ENCODE measurements around the gene GPR42. TPM values are rescaled to one million over a fixed set of nuclear protein-coding genes. Genes with fewer than 3 reads are reported as not detected.
"Not testable (repeated sequence)": the region's sequence is repeated elsewhere in the genome, so short reads cannot be mapped to it uniquely, and the experiment has no call there.

The GPR42 gene
- total RNA-seq, 2 donors from 2014 or later, result 0.56 TPM; not detected in 1

GRCh38 chr19:35362261-35363000 lies 8.4 kb upstream of the GPR42 start:
- DNase-seq (ENCODE audit: low spot score), result no peak
- Mint-ChIP-seq H3K4me1 (ENCODE audit: low read depth in 2 of 2) (peaks cover 10 to 12% of the 10 kb centered on the region in 2 donors), H3K27ac (peak overlapping the region in 1 of 2 donors; percentile 65), H3K9me3 (no peaks in the 10 kb centered on the region), H3K36me3 (no peaks in the 10 kb centered on the region), H3K27me3 (peaks cover 19 to 20% of the 10 kb centered on the region in 2 donors), H3K4me3 (no peak overlapping the region)
- ATAC-seq, result peak; percentile 17 to 57

- ATAC-seq (no peak), DNase-seq (ENCODE audit: low spot score) (no peak)
- no peaks in the 10 kb centered on the region for H3K36me3 Mint-ChIP-seq
- H3K4me1 Mint-ChIP-seq (ENCODE audit: low read depth in 2 of 2), result peaks cover 3 to 7% of the 10 kb centered on the region in 2 donors
- no peak overlapping the region for H3K4me3 Mint-ChIP-seq
- H3K9me3 Mint-ChIP-seq, result no peaks in the 10 kb centered on the region
- no peak overlapping the region for H3K27ac Mint-ChIP-seq
- peaks cover 12 to 18% of the 10 kb centered on the region in 2 donors for H3K27me3 Mint-ChIP-seq
These were observed 7.8 kb upstream of the GPR42 start for GRCh38 chr19:35363001-35363590.

- DNase-seq (ENCODE audit: low spot score) (no peak), ATAC-seq (no peak)
- H3K36me3 Mint-ChIP-seq, result no peaks in the 10 kb centered on the region
- peaks cover 0 to 4% of the 10 kb centered on the region in 2 donors for H3K4me1 Mint-ChIP-seq (ENCODE audit: low read depth in 2 of 2)
- no peaks in the 10 kb centered on the region for H3K9me3 Mint-ChIP-seq
- H3K27ac Mint-ChIP-seq, result peak overlapping the region in 1 of 2 donors; percentile 53
- no peak overlapping the region for H3K4me3 Mint-ChIP-seq
- H3K27me3 Mint-ChIP-seq, result peaks cover 10 to 16% of the 10 kb centered on the region in 2 donors
These were observed 7.0 kb upstream of the GPR42 start for GRCh38 chr19:35363711-35364425.

- ATAC-seq, result no peak
- H3K9me3 Mint-ChIP-seq, result no peaks in the 10 kb centered on the region
- H3K27me3 Mint-ChIP-seq, result peaks cover 10 to 16% of the 10 kb centered on the region in 2 donors
- no peaks in the 10 kb centered on the region for H3K36me3 Mint-ChIP-seq
- H3K4me3 Mint-ChIP-seq, result no peak overlapping the region
- no peak overlapping the region for H3K27ac Mint-ChIP-seq
- H3K4me1 Mint-ChIP-seq (ENCODE audit: low read depth in 2 of 2), result peaks cover 0 to 4% of the 10 kb centered on the region in 2 donors
- DNase-seq (ENCODE audit: low spot score), result no peak
These were observed 5.6 kb upstream of the GPR42 start for GRCh38 chr19:35365303-35365702.

DNA sequence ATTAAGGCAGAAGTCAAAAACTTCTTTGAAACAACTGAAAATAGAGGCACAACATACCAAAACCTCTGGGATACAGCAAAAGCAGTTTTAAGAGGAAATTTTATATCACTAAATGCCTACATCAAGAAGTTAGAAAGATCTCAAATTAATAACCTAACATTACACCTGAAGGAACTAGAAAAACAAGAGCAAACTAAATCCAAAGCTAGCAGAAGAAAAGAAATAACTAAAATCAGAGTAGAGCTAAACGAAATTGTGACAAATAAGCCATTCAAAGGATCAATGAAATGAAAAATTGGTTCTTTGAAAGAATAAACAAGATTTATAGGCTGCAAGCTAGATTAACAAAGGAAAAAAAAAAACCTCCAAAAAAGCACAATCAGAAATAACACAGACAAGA lies 2.5 kb upstream of the GPR42 start:
- Mint-ChIP-seq H3K36me3 (no peaks in the 10 kb centered on the region), H3K27me3 (peaks cover 6 to 10% of the 10 kb centered on the region in 2 donors), H3K9me3 (no peaks in the 10 kb centered on the region), H3K4me1 (ENCODE audit: low read depth in 2 of 2) (no peaks in the 10 kb centered on the region), H3K4me3 (no peak overlapping the region), H3K27ac (no peak overlapping the region)
- ATAC-seq (no peak), DNase-seq (ENCODE audit: low spot score) (no peak)

DNA sequence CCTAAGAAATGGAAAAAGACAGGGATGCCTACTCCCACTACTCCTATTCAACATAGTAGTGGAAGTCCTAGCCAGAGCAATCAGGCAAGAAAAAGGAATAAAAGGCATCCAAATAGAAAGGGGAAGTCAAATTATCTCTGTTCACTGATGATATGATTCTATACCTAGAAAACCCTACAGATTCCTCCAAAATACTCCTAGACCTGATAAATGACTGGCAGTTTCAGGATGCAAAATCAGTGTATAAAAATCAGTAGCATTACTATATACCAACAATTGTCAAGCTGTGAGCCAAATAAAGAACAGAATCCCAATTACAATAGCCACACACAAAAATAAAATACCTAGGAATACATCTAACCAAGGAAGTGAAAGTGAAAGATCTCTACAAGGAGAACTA lies 1.3 kb upstream of the GPR42 start:
- no peak for ATAC-seq
- H3K27me3 Mint-ChIP-seq, result peaks cover 6 to 10% of the 10 kb centered on the region in 2 donors
- H3K4me3 Mint-ChIP-seq, result no peak overlapping the region
- no peak for DNase-seq (ENCODE audit: low spot score)
- H3K27ac Mint-ChIP-seq, result no peak overlapping the region
- no peaks in the 10 kb centered on the region for H3K36me3 Mint-ChIP-seq
- peaks cover 0 to 5% of the 10 kb centered on the region in 2 donors for H3K4me1 Mint-ChIP-seq (ENCODE audit: low read depth in 2 of 2)
- H3K9me3 Mint-ChIP-seq, result no peaks in the 10 kb centered on the region

GRCh38 chr19:35373492-35373891 lies 2.6 kb downstream of the GPR42 start:
- H3K4me1 Mint-ChIP-seq (ENCODE audit: low read depth in 2 of 2), result peaks cover 0 to 13% of the 10 kb centered on the region in 2 donors
- H3K4me3 Mint-ChIP-seq, result no peak overlapping the region
- no peaks in the 10 kb centered on the region for H3K9me3 Mint-ChIP-seq
- H3K36me3 Mint-ChIP-seq, result no peaks in the 10 kb centered on the region
- no peak for DNase-seq (ENCODE audit: low spot score)
- peaks cover 10 to 20% of the 10 kb centered on the region in 2 donors for H3K27me3 Mint-ChIP-seq
- no peak for ATAC-seq
- H3K27ac Mint-ChIP-seq, result peak overlapping the region in 1 of 2 donors; percentile 47

DNA sequence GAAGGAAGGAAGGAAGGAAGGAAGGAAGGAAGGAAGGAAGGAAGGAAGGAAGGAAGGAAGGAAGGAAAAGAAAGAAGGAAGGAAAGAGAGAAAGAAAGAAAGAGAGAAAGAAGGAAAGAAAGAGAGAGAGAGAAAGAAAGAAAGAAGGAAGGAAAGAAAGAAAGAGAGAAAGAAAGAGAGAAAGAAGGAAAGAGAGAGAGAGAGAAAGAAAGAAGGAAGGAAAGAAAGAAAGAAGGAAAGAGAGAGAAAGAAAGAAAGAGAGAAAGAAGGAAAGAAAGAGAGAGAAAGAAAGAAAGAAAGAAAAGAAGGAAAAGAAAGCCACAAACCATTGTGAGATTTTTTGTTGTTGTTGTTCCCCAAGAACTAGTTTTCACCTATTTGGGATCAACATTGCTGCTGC lies 3.2 kb downstream of the GPR42 start:
- Mint-ChIP-seq H3K4me1 (ENCODE audit: low read depth in 2 of 2) (peaks cover 0 to 13% of the 10 kb centered on the region in 2 donors), H3K27me3 (peaks cover 10 to 20% of the 10 kb centered on the region in 2 donors), H3K27ac (peak overlapping the region in 1 of 2 donors; percentile 47)
- H3K36me3 Mint-ChIP-seq; ATAC-seq; DNase-seq (ENCODE audit: low spot score); H3K9me3 Mint-ChIP-seq; H3K4me3 Mint-ChIP-seq: not testable (repeated sequence)

DNA sequence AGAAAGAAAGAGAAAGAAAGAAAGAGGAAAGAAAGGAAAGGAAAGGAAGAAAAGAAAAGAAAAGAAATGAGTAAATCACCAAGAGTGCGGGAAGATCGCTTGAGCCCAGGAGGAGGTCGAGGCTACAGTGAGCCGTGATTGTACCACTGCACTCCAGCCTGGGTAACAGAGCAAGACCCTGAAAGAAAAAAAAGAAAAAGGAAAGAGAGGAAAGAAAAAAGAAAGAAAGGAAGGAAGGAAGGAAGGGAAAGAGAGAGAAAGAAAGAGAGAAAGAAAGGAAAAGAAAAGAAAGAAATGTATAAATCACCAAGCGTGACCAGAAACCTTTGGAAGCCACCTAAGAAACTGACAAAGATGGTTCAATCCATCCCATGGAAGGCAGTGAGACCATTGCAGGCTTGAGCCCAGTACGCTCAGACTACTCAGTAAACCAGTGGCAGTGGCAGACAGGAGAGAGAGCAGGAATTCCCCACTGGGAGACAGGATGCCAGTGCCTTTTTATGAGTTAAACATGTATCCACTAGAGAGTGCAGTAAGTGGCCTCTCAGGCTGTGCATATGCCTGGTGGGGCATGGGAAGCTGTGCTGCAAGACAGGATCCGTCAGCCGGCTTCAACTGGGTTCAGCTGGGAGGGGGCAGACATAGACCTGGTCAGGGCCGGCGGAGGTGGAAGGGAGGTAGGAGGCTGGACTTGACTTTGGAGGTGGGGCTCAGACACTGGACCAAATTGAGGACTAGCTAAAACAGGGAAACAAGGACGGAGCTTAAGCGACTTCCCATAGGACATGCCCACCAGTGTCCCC lies 4.8 kb downstream of the GPR42 start:
- no peak for DNase-seq (ENCODE audit: low spot score)
- H3K27ac Mint-ChIP-seq, result no peak overlapping the region

GRCh38 chr19:35377656-35378055 lies 6.8 kb downstream of the GPR42 start:
- DNase-seq (ENCODE audit: low spot score) (no peak), ATAC-seq (no peak)
- Mint-ChIP-seq H3K4me3 (no peak overlapping the region), H3K36me3 (no peaks in the 10 kb centered on the region), H3K27me3 (peaks cover 17 to 33% of the 10 kb centered on the region in 2 donors), H3K27ac (no peak overlapping the region), H3K4me1 (ENCODE audit: low read depth in 2 of 2) (peaks cover 0 to 13% of the 10 kb centered on the region in 2 donors), H3K9me3 (no peaks in the 10 kb centered on the region)

More for the DNA sequence above, 4.8 kb downstream of the GPR42 start:
- H3K27me3 Mint-ChIP-seq, result peaks cover 10 to 20% of the 10 kb centered on the region in 2 donors
- no peak overlapping the region for H3K4me3 Mint-ChIP-seq
- H3K9me3 Mint-ChIP-seq, result no peaks in the 10 kb centered on the region
- peaks cover 0 to 13% of the 10 kb centered on the region in 2 donors for H3K4me1 Mint-ChIP-seq (ENCODE audit: low read depth in 2 of 2)
- H3K36me3 Mint-ChIP-seq, result no peaks in the 10 kb centered on the region
- no peak for ATAC-seq

- ATAC-seq (no peak), DNase-seq (ENCODE audit: low spot score) (no peak)
- H3K4me3 Mint-ChIP-seq, result no peak overlapping the region
- H3K27me3 Mint-ChIP-seq, result peaks cover 20 to 33% of the 10 kb centered on the region in 2 donors
- peaks cover 0 to 13% of the 10 kb centered on the region in 2 donors for H3K4me1 Mint-ChIP-seq (ENCODE audit: low read depth in 2 of 2)
- no peaks in the 10 kb centered on the region for H3K9me3 Mint-ChIP-seq
- H3K27ac Mint-ChIP-seq, result no peak overlapping the region
- H3K36me3 Mint-ChIP-seq, result no peaks in the 10 kb centered on the region
These were observed 7.5 kb downstream of the GPR42 start for GRCh38 chr19:35378356-35378755.

DNA sequence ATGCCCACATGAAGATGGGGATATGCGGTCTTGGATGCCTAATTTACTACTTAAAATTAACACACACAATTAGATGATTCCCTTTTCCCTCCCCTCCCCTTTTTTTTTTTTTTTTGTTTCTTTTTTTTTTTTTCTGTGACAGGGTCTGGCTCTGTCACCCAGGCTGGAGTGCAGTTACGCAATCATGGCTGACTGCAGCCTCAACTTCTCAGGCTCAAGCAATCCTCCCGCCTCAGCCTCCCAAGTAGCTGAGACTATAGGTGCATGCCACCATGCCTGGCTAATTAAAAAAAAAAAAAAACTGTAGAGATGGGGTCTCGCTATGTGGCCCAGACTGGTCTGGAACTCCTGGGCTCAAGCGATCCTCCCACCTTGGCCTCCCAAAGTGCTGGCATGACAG lies 8.7 kb downstream of the GPR42 start:
- not testable (repeated sequence) for ATAC-seq; H3K4me1 Mint-ChIP-seq (ENCODE audit: low read depth in 2 of 2); DNase-seq (ENCODE audit: low spot score); H3K27ac Mint-ChIP-seq; H3K9me3 Mint-ChIP-seq; H3K36me3 Mint-ChIP-seq; H3K4me3 Mint-ChIP-seq
- peaks cover 20 to 33% of the 10 kb centered on the region in 2 donors for H3K27me3 Mint-ChIP-seq

DNA sequence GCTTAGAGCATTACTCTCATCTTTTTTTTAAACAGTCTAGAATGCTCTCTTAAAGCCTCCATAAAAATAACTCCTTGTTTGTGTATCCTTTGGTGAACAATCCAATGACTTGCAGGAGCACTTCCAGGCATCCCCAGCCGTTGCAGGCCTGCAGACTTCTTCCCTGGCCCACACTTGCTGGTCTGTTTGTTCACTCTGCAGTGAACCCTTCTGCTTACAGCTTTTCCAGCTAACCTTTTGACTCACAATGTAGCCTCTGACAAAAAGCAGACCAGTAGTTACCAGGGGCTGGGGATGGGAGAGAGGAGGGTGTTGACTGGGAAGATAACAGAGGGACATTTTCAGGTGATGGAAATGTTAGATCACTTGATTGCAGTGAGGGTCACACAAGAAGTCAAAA lies 9.1 kb downstream of the GPR42 start:
- H3K27ac Mint-ChIP-seq, result no peak overlapping the region
- no peaks in the 10 kb centered on the region for H3K9me3 Mint-ChIP-seq
- no peak for DNase-seq (ENCODE audit: low spot score)
- no peak overlapping the region for H3K4me3 Mint-ChIP-seq
- H3K36me3 Mint-ChIP-seq, result peaks cover 5% of the 10 kb centered on the region
- peaks cover 0 to 3% of the 10 kb centered on the region in 2 donors for H3K4me1 Mint-ChIP-seq (ENCODE audit: low read depth in 2 of 2)
- ATAC-seq, result no peak
- peaks cover 23 to 30% of the 10 kb centered on the region in 2 donors for H3K27me3 Mint-ChIP-seq

Data from natural killer cell treated with Interleukin-12 subunit alpha and Interleukin-12 subunit beta and Interleukin-15 and Interleukin-18, amount 100 ng/mL, for 72 hours (primary cell).